IMR-90 (cell line): ENCODE data around the gene BHLHA15. TPM values are rescaled to one million over a fixed set of nuclear protein-coding genes. Genes with fewer than 3 reads are reported as not detected.

Experiments used
- ATAC-seq: fragments of 200-7000 bp; cut with Tn5 transposase; 2 replicates; pipeline ENCODE4 v1.9.1; 2020; ENCODE audit warnings: low read depth, mild to moderate bottlenecking, moderate library complexity
- BruUV-seq: library from RNA; stranded (reverse); fragments of 400-500 nt; replicated peaks from 2 replicates; lab custom pipeline; 2021; lab: Mats Ljungman, UMichigan
- CTCF ChIA-PET: fragments of 300-600 bp; formaldehyde crosslinking; extraction: SDS; loops from one replicate; lab custom pipeline; 2021; ENCODE audit warnings: antibody characterized with exemption; lab: Yijun Ruan, JAX
- POLR2A ChIA-PET: fragments of 300-600 bp; sonication (Branson Sonifier 250); formaldehyde crosslinking; loops from one replicate; lab custom pipeline; 2022; ENCODE audit warnings: antibody characterized with exemption; ENCODE audit not compliant: unreplicated experiment; lab: Charles Lee
- DNase-seq: peaks from one replicate; pipeline ENCODE4 v3.0.0; 2013
- H2AFZ ChIP-seq: replicated peaks from 2 replicates; pipeline ENCODE3; 2013; ENCODE audit warnings: low read length, mild to moderate bottlenecking; ENCODE audit not compliant: poor library complexity
- H2AK5ac ChIP-seq: 2 replicates; pipeline ENCODE4 v1.6.1; 2013; ENCODE audit warnings: low read depth, low read length, inconsistent platforms
- H2AK9ac ChIP-seq: replicated peaks from 2 replicates; pipeline ENCODE3; 2013; ENCODE audit warnings: mild to moderate bottlenecking, low read depth, low read length, moderate library complexity; ENCODE audit not compliant: poor library complexity
- H2BK120ac ChIP-seq: 2 replicates; pipeline ENCODE4 v1.6.1; 2013; ENCODE audit warnings: low read depth, low read length, inconsistent platforms
- H2BK15ac ChIP-seq: 3 replicates; pipeline ENCODE4 v1.6.1; 2013; ENCODE audit warnings: low read depth, low read length, inconsistent platforms
- H2BK20ac ChIP-seq: 2 replicates; pipeline ENCODE4 v1.6.1; 2013; ENCODE audit warnings: low read depth, mild to moderate bottlenecking, inconsistent platforms, low read length, moderate library complexity
- H2BK5ac ChIP-seq: 2 replicates; pipeline ENCODE4 v1.6.1; 2013; ENCODE audit warnings: mild to moderate bottlenecking, low read depth, low read length, inconsistent platforms; ENCODE audit not compliant: poor library complexity, severe bottlenecking
- H3K14ac ChIP-seq: replicated peaks from 2 replicates; pipeline ENCODE4 v1.6.1; 2013; ENCODE audit warnings: low read depth, low read length, inconsistent platforms
- H3K18ac ChIP-seq: 2 replicates; pipeline ENCODE4 v1.6.1; 2013; ENCODE audit warnings: low read depth, low read length, control low read depth
- H3K23ac ChIP-seq: 2 replicates; pipeline ENCODE4 v1.6.1; 2013; ENCODE audit warnings: low read depth, low read length, inconsistent platforms
- H3K27ac ChIP-seq: 2 replicates; pipeline ENCODE4 v1.5.1; 2013; ENCODE audit warnings: mild to moderate bottlenecking, control low read depth, low read length; ENCODE audit not compliant: insufficient read depth
- H3K27me3 ChIP-seq: 2 replicates; pipeline ENCODE4 v1.6.1; 2013; ENCODE audit warnings: low read length; ENCODE audit not compliant: control insufficient read depth, insufficient read depth
- H3K36me3 ChIP-seq: 2 replicates; pipeline ENCODE4 v1.6.1; 2013; ENCODE audit warnings: low read length, mixed read lengths; ENCODE audit not compliant: control insufficient read depth, insufficient read depth
- H3K4ac ChIP-seq: 2 replicates; pipeline ENCODE4 v1.6.1; 2013; ENCODE audit warnings: low read depth, low read length, inconsistent platforms
- H3K4me1 ChIP-seq: 2 replicates; pipeline ENCODE4 v1.6.1; 2013; ENCODE audit warnings: low read length, mixed read lengths; ENCODE audit not compliant: control insufficient read depth, insufficient read depth
- H3K4me2 ChIP-seq: 2 replicates; pipeline ENCODE4 v1.6.1; 2013; ENCODE audit warnings: low read depth, mild to moderate bottlenecking, control low read depth, low read length, moderate library complexity
- H3K4me3 ChIP-seq: 2 replicates; pipeline ENCODE4 v1.5.1; 2013; ENCODE audit warnings: low read depth, mild to moderate bottlenecking, control low read depth, low read length, moderate library complexity; ENCODE audit not compliant: insufficient read depth
- H3K56ac ChIP-seq: 2 replicates; pipeline ENCODE4 v1.6.1; 2013; ENCODE audit warnings: low read length, inconsistent platforms; ENCODE audit not compliant: insufficient read depth; ENCODE audit errors: extremely low read depth
- H3K79me1 ChIP-seq, 2 experiments: 2 replicates each; pipeline ENCODE4 v1.6.1; 2013; ENCODE audit warnings: low read length in 2 of 2, inconsistent platforms in 1 of 2, low read depth in 1 of 2
- H3K9ac ChIP-seq: 2 replicates; pipeline ENCODE4 v1.6.1; 2013; ENCODE audit warnings: low read depth, low read length, control low read depth
- H3K9me1 ChIP-seq: 2 replicates; pipeline ENCODE4 v1.6.1; 2013; ENCODE audit warnings: low read length, inconsistent platforms; ENCODE audit not compliant: insufficient read depth
- H3K9me3 ChIP-seq: 2 replicates; pipeline ENCODE4 v1.6.1; 2013; ENCODE audit warnings: low read length; ENCODE audit not compliant: control insufficient read depth, insufficient read depth
- H4K20me1 ChIP-seq: 2 replicates; pipeline ENCODE4 v1.6.1; 2013; ENCODE audit warnings: low read length, inconsistent platforms; ENCODE audit not compliant: insufficient read depth
- H4K5ac ChIP-seq: 2 replicates; pipeline ENCODE4 v1.6.1; 2013; ENCODE audit warnings: mild to moderate bottlenecking, low read depth, low read length, control low read depth
- H4K8ac ChIP-seq, 2 experiments: 2 replicates each; pipeline ENCODE4 v1.6.1; 2013; ENCODE audit warnings: low read depth in 2 of 2, low read length in 2 of 2, control low read depth in 1 of 2, inconsistent platforms in 1 of 2
- H4K91ac ChIP-seq: 2 replicates; pipeline ENCODE4 v1.6.1; 2013; ENCODE audit warnings: low read depth, low read length, inconsistent platforms; ENCODE audit not compliant: insufficient read depth
- BHLHE40 ChIP-seq: fragments of 150-350 bp; IDR thresholded peaks from 2 replicates; pipeline ENCODE4 v1.6.1; 2016; ENCODE audit warnings: mild to moderate bottlenecking, low read depth, low read length
- CEBPB ChIP-seq: IDR thresholded peaks from 2 replicates; pipeline ENCODE4 v1.6.1; 2012; ENCODE audit warnings: low read depth, low read length, improper control_type of control experiment
- ELK1 ChIP-seq: fragments of 150-350 bp; IDR thresholded peaks from 2 replicates; pipeline ENCODE4 v1.6.1; 2016; ENCODE audit warnings: low read depth, mild to moderate bottlenecking, low read length, moderate library complexity, borderline replicate concordance
- MAFK ChIP-seq: IDR thresholded peaks from 2 replicates; pipeline ENCODE4 v1.6.1; 2012; ENCODE audit warnings: low read depth, low read length, improper control_type of control experiment
- POLR2A ChIP-seq: IDR thresholded peaks from 2 replicates; pipeline ENCODE4 v1.6.1; 2012; ENCODE audit warnings: mild to moderate bottlenecking, low read depth, low read length
- RAD21 ChIP-seq: IDR thresholded peaks from 2 replicates; pipeline ENCODE4 v1.6.1; 2012; ENCODE audit warnings: low read length, improper control_type of control experiment
- RCOR1 ChIP-seq: IDR thresholded peaks from 2 replicates; pipeline ENCODE4 v1.6.1; 2012; ENCODE audit warnings: mild to moderate bottlenecking, low read length, improper control_type of control experiment; ENCODE audit not compliant: insufficient replicate concordance
- RFX5 ChIP-seq: IDR thresholded peaks from 2 replicates; pipeline ENCODE4 v1.8.0; 2012; ENCODE audit warnings: low read depth, mild to moderate bottlenecking, low read length, moderate library complexity
- SMC3 ChIP-seq: fragments of 150-350 bp; IDR thresholded peaks from 2 replicates; pipeline ENCODE4 v1.6.1; 2016; ENCODE audit warnings: low read depth, mild to moderate bottlenecking, antibody characterized with exemption, low read length, moderate library complexity
- USF2 ChIP-seq: fragments of 150-350 bp; IDR thresholded peaks from 2 replicates; pipeline ENCODE4 v1.6.1; 2017; ENCODE audit warnings: mild to moderate bottlenecking, antibody characterized with exemption, low read length, low read depth
- WGBS, 2 experiments: methylation state at CpG; one replicate each; pipeline versions ENCODE4 v1.1.5 to v1.1.7; 2013; ENCODE audit warnings: missing lambda C conversion rate in 2 of 2; ENCODE audit not compliant: insufficient read length in 1 of 2; ENCODE audit errors: extremely low coverage in 2 of 2; 5-methylcytosine and 5-hydroxymethylcytosine counted together
- dilution Hi-C: fragments of 300-500 bp; cut with HindIII; formaldehyde crosslinking; loops from one replicate; pipeline ENCODE4 v1.14.3; 2018; ENCODE audit warnings: low sequenced_read_pairs; ENCODE audit not compliant: unreplicated experiment
- in situ Hi-C: fragments of 300-500 bp; cut with MboI; formaldehyde crosslinking; loops from 3 replicates; pipeline ENCODE4 v1.14.3; 2019; ENCODE audit warnings: low sequenced_read_pairs, inconsistent platforms, mixed read lengths
- intact Hi-C: fragments of 100-400 bp; cut with micrococcal nuclease; formaldehyde crosslinking; loops from 2 replicates; pipeline ENCODE4 v1.10.0; 2022
- polyA plus RNA-seq, 3 experiments: library from polyadenylated mRNA; depleted of rRNA; stranded (reverse); fragments of >200 nt; gene quantifications; 2 replicates each; pipeline ENCODE4 v1.2.3, GENCODE V29; 2012; ENCODE audit warnings: low replicate concordance in 1 of 3
- total RNA-seq: library from RNA; depleted of rRNA; stranded (reverse); fragments of >200 nt; gene quantifications from 2 replicates; pipeline ENCODE4 v1.2.3, GENCODE V29; 2012

Gene BHLHA15
- total and polyA plus RNA-seq, 2 of the 4 experiments (the other 2 are of a cell fraction): not detected

GRCh38 chr7:98215561-98216495 lies 4.6 kb downstream of the BHLHA15 start:
- Histone ChIP-seq H3K9me3 (no peaks in the 10 kb centered on the region), H3K4ac (no peak overlapping the region), H3K9ac (no peak overlapping the region), H3K18ac (no peak overlapping the region), H3K4me3 (no peak overlapping the region), H3K23ac (no peak overlapping the region), H2AK9ac (peak overlapping the region; percentile 24), H3K4me2 (no peak overlapping the region), H3K4me1 (peaks cover 3% of the 10 kb centered on the region), H3K56ac (no peak overlapping the region), H3K9me1 (no peaks in the 10 kb centered on the region), H2BK5ac (no peak overlapping the region), H3K27ac (no peak overlapping the region), H2AK5ac (no peak overlapping the region), H2AFZ (no peak overlapping the region), H3K27me3 (no peaks in the 10 kb centered on the region), H4K8ac (no peak overlapping the region), H4K20me1 (no peaks in the 10 kb centered on the region), H2BK120ac (no peak overlapping the region), H2BK15ac (no peak overlapping the region), H4K91ac (no peak overlapping the region), H2BK20ac (no peak overlapping the region), H3K79me1 (no peaks in the 10 kb centered on the region), H3K36me3 (peaks cover 14% of the 10 kb centered on the region), H4K5ac (no peak overlapping the region), H3K14ac (no peak overlapping the region)
- ChIA-PET POLR2A (no interaction called here), CTCF (no interaction called here)
- TF ChIP-seq SMC3: no peak
- TF ChIP-seq MAFK: no peak
- TF ChIP-seq USF2: no peak
- no peak for TF ChIP-seq POLR2A
- no peak for TF ChIP-seq RAD21
- no peak for TF ChIP-seq BHLHE40
- TF ChIP-seq CEBPB: no peak
- no peak for TF ChIP-seq RCOR1
- TF ChIP-seq ELK1: no peak
- no peak for TF ChIP-seq RFX5
- dilution Hi-C loops: no loop called here
- in situ Hi-C loops: no loop called here
- BruUV-seq: TSS peak; percentile 78
- DNase-seq: no peak
- WGBS, 2 experiments: 77% methylated on average over 9 of the region's 32 CpGs; no CpG with 5 or more reads in 1 of the 2 experiments
- no peak for ATAC-seq
- intact Hi-C loops: no loop called here
